ENCODE measurements around the gene ZSWIM1.

- TF ChIP-seq CTCF (IDR thresholded peaks at IDR 0.05) (no peak), POLR2A (IDR thresholded peaks at IDR 0.05) (no peak)
Measured at GRCh38 chr20:45927071-45927878, 46.2 kb downstream of the ZSWIM1 start.

All from testis (tissue), 2 donors.